Natural killer cell (primary cell): ENCODE measurements around the gene PGAP6. TPM values are rescaled to one million over a fixed set of nuclear protein-coding genes. Genes with fewer than 3 reads are reported as not detected.
A peak's percentile ranks its signal among the peaks of the same experiment; 100 is the strongest.

Experiments
- ATAC-seq, 3 donors: fragments of 150-1000 bp in 2 of 3; fragments of 200-7000 bp in 1 of 3; cut with Tn5 transposase; 1 replicate in 1 of 3; 2 replicates in 2 of 3; pipeline ENCODE4 v1.10.0; 2021; ENCODE audit warnings: mild to moderate bottlenecking in 2 of 3, moderate library complexity in 2 of 3
- DNase-seq, 2 donors: peaks; one replicate each; pipeline versions ENCODE4 v3.0.0 to v3.0.0-alpha.2; 2013 to 2021; ENCODE audit warnings: mixed read lengths in 1 of 2
- H3K27ac ChIP-seq: one replicate; pipeline ENCODE4 v1.5.1; 2013; ENCODE audit warnings: mild to moderate bottlenecking, low read length
- H3K27me3 ChIP-seq: one replicate; pipeline ENCODE4 v1.6.1; 2013; ENCODE audit warnings: low read length; ENCODE audit not compliant: control insufficient read depth, insufficient read depth
- H3K36me3 ChIP-seq: one replicate; pipeline ENCODE4 v1.6.1; 2013; ENCODE audit warnings: low read length; ENCODE audit not compliant: control insufficient read depth, insufficient read depth
- H3K4me1 ChIP-seq: one replicate; pipeline ENCODE4 v1.6.1; 2013; ENCODE audit warnings: low read length; ENCODE audit not compliant: control insufficient read depth, insufficient read depth
- H3K4me3 ChIP-seq: one replicate; pipeline ENCODE4 v1.5.1; 2013; ENCODE audit warnings: low read length
- H3K9me3 ChIP-seq: one replicate; pipeline ENCODE4 v1.6.1; 2013; ENCODE audit warnings: low read length; ENCODE audit not compliant: control insufficient read depth, insufficient read depth
- H3K27ac Mint-ChIP-seq, 2 donors: one replicate each; pipeline ENCODE4 v1.8.0; 2022; ENCODE audit warnings: mild to moderate bottlenecking in 2 of 2, mixed read lengths in 2 of 2, moderate library complexity in 1 of 2
- H3K27me3 Mint-ChIP-seq, 2 donors: one replicate each; pipeline ENCODE4 v1.8.0; 2022; ENCODE audit warnings: low read depth in 2 of 2, mixed read lengths in 2 of 2
- H3K36me3 Mint-ChIP-seq: one replicate; pipeline ENCODE4 v1.8.0; 2022; ENCODE audit warnings: mixed read lengths
- H3K4me1 Mint-ChIP-seq, 2 donors: one replicate each; pipeline ENCODE4 v1.8.0; 2022; ENCODE audit warnings: mixed read lengths in 2 of 2
- H3K4me3 Mint-ChIP-seq: one replicate; pipeline ENCODE4 v1.8.0; 2022; ENCODE audit warnings: mild to moderate bottlenecking, moderate library complexity, mixed read lengths
- H3K9me3 Mint-ChIP-seq, 2 donors: one replicate each; pipeline ENCODE4 v1.8.0; 2022; ENCODE audit warnings: mixed read lengths in 2 of 2
- WGBS: methylation state at CpG from one replicate; pipeline ENCODE4 v1.1.7; 2013; ENCODE audit warnings: missing lambda C conversion rate; ENCODE audit not compliant: insufficient coverage; 5-methylcytosine and 5-hydroxymethylcytosine counted together
- intact Hi-C: fragments of 100-400 bp; cut with micrococcal nuclease; formaldehyde crosslinking; loops from one replicate; pipeline ENCODE4 v1.14.2; 2022
- total RNA-seq, 4 donors: library from RNA; stranded (reverse); fragments of 120-200 nt in 1 of 4; gene quantifications; one replicate each; pipeline versions ENCODE4 v1.2.3 to v1.2.4, GENCODE V29; 2013 to 2022
- TF ChIP-seq, protein P1 (sequence below): fragments of 200-600 bp; IDR thresholded peaks from one replicate; pipeline ENCODE4 v1.8.0; 2022; ENCODE audit warnings: antibody characterized with exemption

The PGAP6 gene
- total RNA-seq, 3 donors from 2014 or later (not counting 1 experiment from before 2014, with no cell fraction given) = 48.0 to 66.7 (median 54.2) TPM

DNA sequence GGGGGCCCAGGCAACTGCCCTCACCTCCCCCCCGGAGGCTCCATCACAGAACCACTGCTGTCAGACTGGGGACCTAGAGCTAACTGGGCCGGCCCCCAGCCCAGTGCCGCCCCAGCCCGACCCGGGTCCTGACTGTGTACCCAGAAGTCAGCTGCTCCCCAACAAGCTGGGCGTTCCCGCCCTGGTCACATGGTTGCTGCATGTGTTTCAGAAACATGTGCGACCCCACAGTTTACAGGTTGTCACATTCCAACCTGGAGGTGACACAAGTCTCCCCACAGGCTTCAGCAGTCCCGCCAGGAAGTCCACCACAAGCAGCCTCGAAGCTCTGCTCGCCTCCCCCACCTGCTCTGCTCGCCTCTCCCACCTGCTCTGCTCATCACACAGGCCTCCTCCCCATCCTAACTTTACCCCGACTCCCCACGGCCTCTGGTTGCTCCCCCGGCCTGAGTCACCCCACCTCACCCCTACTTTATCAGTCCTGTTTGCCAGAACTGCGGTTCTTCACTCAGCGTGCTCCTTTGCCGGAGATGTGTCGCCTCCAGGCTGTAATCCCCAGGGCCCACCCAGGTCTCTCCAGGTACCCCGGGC is 12.4 kb downstream of the PGAP6 start:
- intact Hi-C loops = no loop called here
- peaks cover 19% of the 10 kb centered on the region for H3K4me1 ChIP-seq
- no peak for ATAC-seq
- H3K27ac ChIP-seq = no peak overlapping the region
- no peak overlapping the region for H3K4me3 ChIP-seq
- peaks cover 0 to 17% of the 10 kb centered on the region in 2 donors for H3K4me1 Mint-ChIP-seq
- H3K27me3 ChIP-seq = no peaks in the 10 kb centered on the region
- TF ChIP-seq, protein P1, sequence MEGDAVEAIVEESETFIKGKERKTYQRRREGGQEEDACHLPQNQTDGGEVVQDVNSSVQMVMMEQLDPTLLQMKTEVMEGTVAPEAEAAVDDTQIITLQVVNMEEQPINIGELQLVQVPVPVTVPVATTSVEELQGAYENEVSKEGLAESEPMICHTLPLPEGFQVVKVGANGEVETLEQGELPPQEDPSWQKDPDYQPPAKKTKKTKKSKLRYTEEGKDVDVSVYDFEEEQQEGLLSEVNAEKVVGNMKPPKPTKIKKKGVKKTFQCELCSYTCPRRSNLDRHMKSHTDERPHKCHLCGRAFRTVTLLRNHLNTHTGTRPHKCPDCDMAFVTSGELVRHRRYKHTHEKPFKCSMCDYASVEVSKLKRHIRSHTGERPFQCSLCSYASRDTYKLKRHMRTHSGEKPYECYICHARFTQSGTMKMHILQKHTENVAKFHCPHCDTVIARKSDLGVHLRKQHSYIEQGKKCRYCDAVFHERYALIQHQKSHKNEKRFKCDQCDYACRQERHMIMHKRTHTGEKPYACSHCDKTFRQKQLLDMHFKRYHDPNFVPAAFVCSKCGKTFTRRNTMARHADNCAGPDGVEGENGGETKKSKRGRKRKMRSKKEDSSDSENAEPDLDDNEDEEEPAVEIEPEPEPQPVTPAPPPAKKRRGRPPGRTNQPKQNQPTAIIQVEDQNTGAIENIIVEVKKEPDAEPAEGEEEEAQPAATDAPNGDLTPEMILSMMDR = no peak
- peak overlapping the region in 1 of 2 donors; percentile 35 for H3K27ac Mint-ChIP-seq
- H3K4me3 Mint-ChIP-seq = peak overlapping the region; percentile 69
- H3K36me3 ChIP-seq = peaks cover 30% of the 10 kb centered on the region
- H3K36me3 Mint-ChIP-seq = no peaks in the 10 kb centered on the region
- H3K9me3 Mint-ChIP-seq = no peaks in the 10 kb centered on the region
- 87% methylated on average over 20 of the region's 20 CpGs for WGBS
- H3K27me3 Mint-ChIP-seq = no peaks in the 10 kb centered on the region
- DNase-seq = no peak
- no peaks in the 10 kb centered on the region for H3K9me3 ChIP-seq

DNA sequence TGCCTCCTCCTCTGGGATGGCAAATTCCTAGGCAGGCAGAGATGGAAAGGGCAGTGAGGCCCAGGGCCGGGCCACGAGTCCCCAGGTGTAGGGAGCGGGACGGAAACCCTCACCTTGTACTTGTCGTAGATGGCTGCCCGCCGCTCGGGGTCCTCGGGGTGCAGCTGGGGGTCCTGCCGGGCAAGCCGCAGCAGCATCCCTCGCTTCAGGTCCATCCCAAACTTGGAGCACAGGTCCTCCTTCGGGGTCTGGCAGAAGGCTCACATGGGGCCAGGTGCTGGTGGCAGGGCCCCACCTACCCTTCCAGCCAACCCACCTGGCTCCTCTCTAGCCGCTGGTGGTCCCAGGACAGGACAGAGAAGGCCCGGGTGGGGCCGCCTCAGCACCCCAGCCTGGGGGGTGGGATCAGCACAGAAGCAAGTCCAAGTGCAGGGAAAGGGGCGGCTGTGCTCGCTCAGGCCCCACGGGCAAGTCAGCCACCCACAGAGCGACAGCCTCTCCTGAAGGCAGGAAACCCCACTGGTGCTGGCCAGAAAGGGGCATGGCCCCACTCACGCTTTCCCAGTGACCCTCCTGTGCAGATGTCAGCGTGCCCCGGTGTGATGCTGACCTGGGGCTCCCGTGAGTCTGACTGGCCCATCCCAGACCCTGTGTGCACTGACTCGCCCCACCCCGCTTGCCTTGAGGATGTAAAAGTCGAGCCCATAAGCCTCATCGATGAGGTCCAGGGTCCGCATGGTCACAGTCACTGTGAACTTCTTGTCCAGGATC is 13.2 kb downstream of the PGAP6 start:
- intact Hi-C loops = no loop called here
- Histone ChIP-seq H3K9me3 (no peaks in the 10 kb centered on the region), H3K4me1 (peaks cover 19% of the 10 kb centered on the region), H3K27ac (no peak overlapping the region), H3K36me3 (peaks cover 27% of the 10 kb centered on the region), H3K27me3 (no peaks in the 10 kb centered on the region), H3K4me3 (no peak overlapping the region)
- ATAC-seq (no peak), DNase-seq (no peak)
- H3K36me3 Mint-ChIP-seq = no peaks in the 10 kb centered on the region
- no peaks in the 10 kb centered on the region for H3K9me3 Mint-ChIP-seq
- no peaks in the 10 kb centered on the region for H3K27me3 Mint-ChIP-seq
- TF ChIP-seq, protein P1 = no peak
- H3K4me1 Mint-ChIP-seq = peaks cover 0 to 17% of the 10 kb centered on the region in 2 donors
- H3K27ac Mint-ChIP-seq = peak overlapping the region in 1 of 2 donors; percentile 35
- H3K4me3 Mint-ChIP-seq = no peak overlapping the region
- 95% methylated on average over 29 of the region's 29 CpGs for WGBS

- intact Hi-C loops = no loop called here
- TF ChIP-seq, protein P1 = no peak
- DNase-seq (no peak), ATAC-seq (no peak)
- Mint-ChIP-seq H3K9me3 (no peaks in the 10 kb centered on the region), H3K4me3 (peak overlapping the region; percentile 25), H3K27ac (no peak overlapping the region), H3K4me1 (peaks cover 0 to 18% of the 10 kb centered on the region in 2 donors), H3K27me3 (no peaks in the 10 kb centered on the region), H3K36me3 (no peaks in the 10 kb centered on the region)
- Histone ChIP-seq H3K9me3 (no peaks in the 10 kb centered on the region), H3K27ac (no peak overlapping the region), H3K27me3 (no peaks in the 10 kb centered on the region), H3K4me3 (no peak overlapping the region), H3K36me3 (peaks cover 24% of the 10 kb centered on the region), H3K4me1 (peaks cover 21% of the 10 kb centered on the region)
- 98% methylated on average over 18 of the region's 18 CpGs for WGBS
Observed at GRCh38 chr16:367333-367903, 14.4 kb downstream of the PGAP6 start.
